Measurements from ENCODE around the gene EPHA3.

DNA sequence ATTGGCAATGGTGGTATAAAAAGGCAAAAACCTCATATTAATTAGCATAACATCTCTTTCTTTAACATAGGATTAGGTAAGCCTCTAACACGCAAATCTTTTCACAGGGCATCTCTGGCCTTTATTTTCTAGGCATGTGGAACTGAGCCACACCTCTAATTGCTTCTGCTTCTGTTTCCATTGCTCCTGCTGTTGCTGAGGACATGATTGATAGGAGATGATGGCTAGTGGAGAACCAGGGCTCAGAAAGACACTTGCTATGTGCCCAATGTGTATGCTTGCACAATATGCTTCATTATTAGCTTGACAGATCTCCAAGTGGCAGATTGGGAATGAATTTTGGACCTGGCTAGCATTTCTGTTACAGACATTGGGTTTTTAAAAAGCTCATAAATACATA lies 114.5 kb downstream of the EPHA3 start:
- TF ChIP-seq, protein P1, sequence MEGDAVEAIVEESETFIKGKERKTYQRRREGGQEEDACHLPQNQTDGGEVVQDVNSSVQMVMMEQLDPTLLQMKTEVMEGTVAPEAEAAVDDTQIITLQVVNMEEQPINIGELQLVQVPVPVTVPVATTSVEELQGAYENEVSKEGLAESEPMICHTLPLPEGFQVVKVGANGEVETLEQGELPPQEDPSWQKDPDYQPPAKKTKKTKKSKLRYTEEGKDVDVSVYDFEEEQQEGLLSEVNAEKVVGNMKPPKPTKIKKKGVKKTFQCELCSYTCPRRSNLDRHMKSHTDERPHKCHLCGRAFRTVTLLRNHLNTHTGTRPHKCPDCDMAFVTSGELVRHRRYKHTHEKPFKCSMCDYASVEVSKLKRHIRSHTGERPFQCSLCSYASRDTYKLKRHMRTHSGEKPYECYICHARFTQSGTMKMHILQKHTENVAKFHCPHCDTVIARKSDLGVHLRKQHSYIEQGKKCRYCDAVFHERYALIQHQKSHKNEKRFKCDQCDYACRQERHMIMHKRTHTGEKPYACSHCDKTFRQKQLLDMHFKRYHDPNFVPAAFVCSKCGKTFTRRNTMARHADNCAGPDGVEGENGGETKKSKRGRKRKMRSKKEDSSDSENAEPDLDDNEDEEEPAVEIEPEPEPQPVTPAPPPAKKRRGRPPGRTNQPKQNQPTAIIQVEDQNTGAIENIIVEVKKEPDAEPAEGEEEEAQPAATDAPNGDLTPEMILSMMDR (IDR thresholded peaks at IDR 0.05; ENCODE audit: poor library complexity) = no peak
- no peak for TF ChIP-seq EZH2phosphoT487 (IDR thresholded peaks at IDR 0.05; ENCODE audit: low read depth, severe bottlenecking, unreplicated experiment)
